Measurements from ENCODE around the gene IREB2. TPM values are rescaled to one million over a fixed set of nuclear protein-coding genes. Genes with fewer than 3 reads are reported as not detected.

The IREB2 gene
- total and polyA plus RNA-seq, 2 experiments from 2014 or later = 11.8 to 18.0 TPM

DNA sequence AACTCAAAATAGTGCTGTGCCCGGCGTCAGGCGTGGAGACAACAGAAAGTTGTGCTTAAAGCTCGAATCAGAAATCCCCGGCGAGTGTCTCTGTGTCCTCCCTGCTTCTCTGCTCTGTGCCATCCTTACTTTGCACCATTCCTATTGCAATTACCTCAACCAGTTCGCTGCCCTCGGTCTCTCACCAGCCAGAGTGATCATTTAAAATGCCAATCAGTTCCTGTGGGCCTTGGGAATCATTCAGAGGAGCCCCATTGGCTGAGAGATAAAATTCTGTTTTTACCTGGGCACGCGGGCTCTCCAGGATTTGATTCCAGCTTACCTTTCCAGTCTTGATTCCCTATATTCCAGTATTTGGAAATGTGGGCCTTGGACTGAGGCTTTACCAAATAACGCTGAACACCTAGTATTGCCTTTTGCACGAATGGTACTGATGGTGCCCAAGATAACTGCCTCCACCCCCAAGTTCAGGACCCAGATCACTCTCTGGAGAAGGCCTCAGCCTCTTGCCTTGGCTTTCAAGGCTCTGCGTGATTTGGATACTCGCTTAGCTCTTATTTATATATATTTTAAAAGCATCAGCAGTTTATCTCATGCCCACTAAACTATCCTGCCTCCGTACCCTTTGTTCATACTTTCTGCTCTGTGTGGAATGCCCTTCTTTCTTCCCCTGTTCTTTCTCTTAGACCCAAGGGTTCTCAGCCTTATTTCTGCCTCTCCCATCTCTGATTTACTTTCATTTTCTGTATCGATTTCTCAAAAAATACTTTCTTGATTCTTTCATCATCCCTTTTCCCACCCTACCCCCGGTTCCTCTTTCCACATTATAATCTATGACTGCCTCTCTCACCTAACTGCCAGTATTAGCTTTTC, 103.1 kb downstream of the IREB2 start:
- H3K4me2 ChIP-seq (ENCODE audit: unreplicated experiment) = peak overlapping the region; percentile 86
- no peaks in the 10 kb centered on the region for H3K9me3 ChIP-seq (ENCODE audit: low read depth)
- H3K4me3 ChIP-seq = peak overlapping the region; percentile 84
- no peaks in the 10 kb centered on the region for H3F3A ChIP-seq (ENCODE audit: insufficient read depth)
- TF ChIP-seq EZH2phosphoT487 (IDR thresholded peaks at IDR 0.05; ENCODE audit: insufficient read depth, low read depth) (no peak), EZH2 (IDR thresholded peaks at IDR 0.05; ENCODE audit: insufficient read depth, poor library complexity, severe bottlenecking) (no peak)
- 2 to 3% methylated on average over 15 to 17 of the region's 17 CpGs for WGBS, 2 experiments (ENCODE audit: low coverage in 1 of 2, low lambda C conversion rate in 2 of 2, missing lambda C conversion rate in 2 of 2)
- H3K9ac ChIP-seq = peak overlapping the region; percentile 89
- in situ Hi-C loops (cut with MboI) = no loop called here
- peak; percentile 45 for DNase-seq
- H3K36me3 ChIP-seq (ENCODE audit: low read depth) = peaks cover 28% of the 10 kb centered on the region
- H3K27me3 ChIP-seq (replicated peaks; ENCODE audit: insufficient read depth) = no peaks in the 10 kb centered on the region
- H3K79me2 ChIP-seq (ENCODE audit: insufficient read depth) = peaks cover 47% of the 10 kb centered on the region
- peaks cover 9% of the 10 kb centered on the region for H3K4me1 ChIP-seq (ENCODE audit: insufficient read depth)
- no peaks in the 10 kb centered on the region for H3K9me2 ChIP-seq (ENCODE audit: insufficient read depth)
- H4K20me1 ChIP-seq (ENCODE audit: insufficient read depth) = no peaks in the 10 kb centered on the region
- H3K27ac ChIP-seq = peak overlapping the region; percentile 81
- H2AFZ ChIP-seq = peak overlapping the region; percentile 84

DNA sequence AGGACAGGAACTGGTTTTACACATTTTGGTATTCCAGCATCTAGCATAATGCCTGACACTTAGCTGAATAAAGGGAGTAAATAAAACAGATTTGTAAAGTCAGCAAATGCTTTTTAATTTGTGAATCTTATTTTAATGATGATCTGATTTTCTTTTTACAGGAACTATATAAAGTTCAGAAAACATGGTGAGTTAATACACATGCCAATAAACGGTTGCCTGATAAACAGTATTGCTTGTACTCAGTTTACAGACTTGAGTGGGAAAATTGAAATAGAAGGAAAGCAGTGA, 103.7 kb downstream of the IREB2 start:
- TF ChIP-seq EZH2 (IDR thresholded peaks at IDR 0.05; ENCODE audit: insufficient read depth, poor library complexity, severe bottlenecking) (no peak), EZH2phosphoT487 (IDR thresholded peaks at IDR 0.05; ENCODE audit: insufficient read depth, low read depth) (no peak)
- Histone ChIP-seq H3K9ac (peak overlapping the region; percentile 89), H3K36me3 (ENCODE audit: low read depth) (peaks cover 34% of the 10 kb centered on the region), H3K9me3 (ENCODE audit: low read depth) (no peaks in the 10 kb centered on the region), H3F3A (ENCODE audit: insufficient read depth) (no peaks in the 10 kb centered on the region), H3K27me3 (replicated peaks; ENCODE audit: insufficient read depth) (no peaks in the 10 kb centered on the region), H3K27ac (peak overlapping the region; percentile 81), H4K20me1 (ENCODE audit: insufficient read depth) (no peaks in the 10 kb centered on the region), H3K79me2 (ENCODE audit: insufficient read depth) (peaks cover 47% of the 10 kb centered on the region), H2AFZ (peak overlapping the region; percentile 84), H3K4me1 (ENCODE audit: insufficient read depth) (peaks cover 9% of the 10 kb centered on the region), H3K4me3 (peak overlapping the region; percentile 84), H3K4me2 (ENCODE audit: unreplicated experiment) (peak overlapping the region; percentile 86), H3K9me2 (ENCODE audit: insufficient read depth) (no peaks in the 10 kb centered on the region)
- in situ Hi-C loops (cut with MboI) = no loop called here
- DNase-seq = no peak
- 0 to 6% methylated on average over 1 of the region's 1 CpG for WGBS, 2 experiments (ENCODE audit: low coverage in 1 of 2, low lambda C conversion rate in 2 of 2, missing lambda C conversion rate in 2 of 2)

DNA sequence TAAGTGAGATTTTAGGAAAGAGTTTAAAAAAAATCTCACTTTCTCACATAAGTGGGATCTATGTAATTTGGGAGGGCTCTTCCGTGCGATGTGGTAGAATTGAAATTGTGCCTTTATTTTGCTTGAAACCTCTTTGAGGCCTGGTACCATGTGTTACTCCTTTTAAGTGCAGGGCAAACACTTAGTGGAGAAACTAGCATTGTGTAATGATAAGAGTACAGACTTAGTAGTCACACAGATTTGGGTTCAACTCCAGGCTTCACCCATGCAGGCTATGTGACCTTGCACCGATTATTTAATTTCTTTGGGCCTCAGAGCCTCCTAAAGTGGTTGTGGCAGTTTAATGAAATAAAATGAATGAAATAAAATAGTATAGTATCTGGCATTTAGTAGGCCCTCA, 104.6 kb downstream of the IREB2 start:
- Histone ChIP-seq H3K4me2 (ENCODE audit: unreplicated experiment) (no peak overlapping the region), H3K4me3 (no peak overlapping the region), H3F3A (ENCODE audit: insufficient read depth) (no peaks in the 10 kb centered on the region), H4K20me1 (ENCODE audit: insufficient read depth) (no peaks in the 10 kb centered on the region), H3K9me3 (ENCODE audit: low read depth) (no peaks in the 10 kb centered on the region), H3K9ac (no peak overlapping the region), H2AFZ (no peak overlapping the region), H3K9me2 (ENCODE audit: insufficient read depth) (no peaks in the 10 kb centered on the region), H3K79me2 (ENCODE audit: insufficient read depth) (peaks cover 47% of the 10 kb centered on the region), H3K4me1 (ENCODE audit: insufficient read depth) (peaks cover 9% of the 10 kb centered on the region), H3K27ac (no peak overlapping the region), H3K27me3 (replicated peaks; ENCODE audit: insufficient read depth) (no peaks in the 10 kb centered on the region), H3K36me3 (ENCODE audit: low read depth) (peaks cover 44% of the 10 kb centered on the region)
- in situ Hi-C loops (cut with MboI) = no loop called here
- no peak for DNase-seq
- 97 to 99% methylated on average over 3 of the region's 3 CpGs for WGBS, 2 experiments (ENCODE audit: low coverage in 1 of 2, low lambda C conversion rate in 2 of 2, missing lambda C conversion rate in 2 of 2)
- no peak for TF ChIP-seq EZH2phosphoT487 (IDR thresholded peaks at IDR 0.05; ENCODE audit: insufficient read depth, low read depth)
- TF ChIP-seq EZH2 (IDR thresholded peaks at IDR 0.05; ENCODE audit: insufficient read depth, poor library complexity, severe bottlenecking) = no peak

DNA sequence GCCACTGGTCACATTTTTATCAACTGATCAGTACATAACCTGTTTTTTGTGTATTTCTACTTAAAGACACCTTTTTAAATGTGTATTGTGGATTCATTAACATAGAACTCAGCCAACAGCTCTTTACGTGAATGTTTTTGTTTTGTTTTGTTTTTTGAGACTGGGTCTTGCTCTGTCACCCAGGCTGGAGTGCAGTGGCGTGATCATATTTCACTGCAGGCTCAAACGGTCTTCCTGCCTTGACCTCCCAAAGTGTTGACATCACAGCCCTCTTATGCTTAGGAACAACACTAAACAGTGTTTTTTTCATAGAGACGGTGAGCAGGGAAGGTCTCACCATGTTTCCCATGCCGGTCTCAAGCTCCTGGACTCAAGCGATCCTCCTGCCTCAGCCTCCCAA, 112.2 kb downstream of the IREB2 start:
- H3K36me3 ChIP-seq (ENCODE audit: low read depth) = peaks cover 42% of the 10 kb centered on the region
- H3K9ac ChIP-seq = no peak overlapping the region
- peaks cover 5% of the 10 kb centered on the region; the same call in 1 of the 2 replicates for H3K79me2 ChIP-seq (ENCODE audit: insufficient read depth)
- no peak overlapping the region for H2AFZ ChIP-seq
- DNase-seq = no peak
- 73 to 76% methylated on average over 6 of the region's 6 CpGs for WGBS, 2 experiments (ENCODE audit: low coverage in 1 of 2, low lambda C conversion rate in 2 of 2, missing lambda C conversion rate in 2 of 2)
- no peaks in the 10 kb centered on the region for H3K9me2 ChIP-seq (ENCODE audit: insufficient read depth)
- H3F3A ChIP-seq (ENCODE audit: insufficient read depth) = peaks cover 9% of the 10 kb centered on the region; the same call in 1 of the 2 replicates
- H3K27ac ChIP-seq = no peak overlapping the region
- in situ Hi-C loops (cut with MboI) = no loop called here
- no peaks in the 10 kb centered on the region for H4K20me1 ChIP-seq (ENCODE audit: insufficient read depth)
- no peaks in the 10 kb centered on the region for H3K4me1 ChIP-seq (ENCODE audit: insufficient read depth)
- no peak for TF ChIP-seq EZH2 (IDR thresholded peaks at IDR 0.05; ENCODE audit: insufficient read depth, poor library complexity, severe bottlenecking)
- no peak for TF ChIP-seq EZH2phosphoT487 (IDR thresholded peaks at IDR 0.05; ENCODE audit: insufficient read depth, low read depth)
- H3K27me3 ChIP-seq (replicated peaks; ENCODE audit: insufficient read depth) = no peaks in the 10 kb centered on the region
- no peak overlapping the region for H3K4me2 ChIP-seq (ENCODE audit: unreplicated experiment)
- H3K9me3 ChIP-seq (ENCODE audit: low read depth) = no peaks in the 10 kb centered on the region
- H3K4me3 ChIP-seq = no peak overlapping the region
